IMR-90 (cell line): ENCODE data around the gene CD79B. TPM values are rescaled to one million over a fixed set of nuclear protein-coding genes. Genes with fewer than 3 reads are reported as not detected.

Experiments used
- ATAC-seq: fragments of 200-7000 bp; cut with Tn5 transposase; 2 replicates; pipeline ENCODE4 v1.9.1; 2020; ENCODE audit warnings: low read depth, mild to moderate bottlenecking, moderate library complexity
- BruUV-seq: library from RNA; stranded (reverse); fragments of 400-500 nt; replicated peaks from 2 replicates; lab custom pipeline; 2021; lab: Mats Ljungman, UMichigan
- CTCF ChIA-PET: fragments of 300-600 bp; formaldehyde crosslinking; extraction: SDS; loops from one replicate; lab custom pipeline; 2021; ENCODE audit warnings: antibody characterized with exemption; lab: Yijun Ruan, JAX
- POLR2A ChIA-PET: fragments of 300-600 bp; sonication (Branson Sonifier 250); formaldehyde crosslinking; loops from one replicate; lab custom pipeline; 2022; ENCODE audit warnings: antibody characterized with exemption; ENCODE audit not compliant: unreplicated experiment; lab: Charles Lee
- DNase-seq: peaks from one replicate; pipeline ENCODE4 v3.0.0; 2013
- H2AFZ ChIP-seq: replicated peaks from 2 replicates; pipeline ENCODE3; 2013; ENCODE audit warnings: low read length, mild to moderate bottlenecking; ENCODE audit not compliant: poor library complexity
- H2AK5ac ChIP-seq: 2 replicates; pipeline ENCODE4 v1.6.1; 2013; ENCODE audit warnings: low read depth, low read length, inconsistent platforms
- H2AK9ac ChIP-seq: replicated peaks from 2 replicates; pipeline ENCODE3; 2013; ENCODE audit warnings: mild to moderate bottlenecking, low read depth, low read length, moderate library complexity; ENCODE audit not compliant: poor library complexity
- H2BK120ac ChIP-seq: 2 replicates; pipeline ENCODE4 v1.6.1; 2013; ENCODE audit warnings: low read depth, low read length, inconsistent platforms
- H2BK15ac ChIP-seq: 3 replicates; pipeline ENCODE4 v1.6.1; 2013; ENCODE audit warnings: low read depth, low read length, inconsistent platforms
- H2BK20ac ChIP-seq: 2 replicates; pipeline ENCODE4 v1.6.1; 2013; ENCODE audit warnings: low read depth, mild to moderate bottlenecking, inconsistent platforms, low read length, moderate library complexity
- H2BK5ac ChIP-seq: 2 replicates; pipeline ENCODE4 v1.6.1; 2013; ENCODE audit warnings: mild to moderate bottlenecking, low read depth, low read length, inconsistent platforms; ENCODE audit not compliant: poor library complexity, severe bottlenecking
- H3K14ac ChIP-seq: replicated peaks from 2 replicates; pipeline ENCODE4 v1.6.1; 2013; ENCODE audit warnings: low read depth, low read length, inconsistent platforms
- H3K18ac ChIP-seq: 2 replicates; pipeline ENCODE4 v1.6.1; 2013; ENCODE audit warnings: low read depth, low read length, control low read depth
- H3K23ac ChIP-seq: 2 replicates; pipeline ENCODE4 v1.6.1; 2013; ENCODE audit warnings: low read depth, low read length, inconsistent platforms
- H3K27ac ChIP-seq: 2 replicates; pipeline ENCODE4 v1.5.1; 2013; ENCODE audit warnings: mild to moderate bottlenecking, control low read depth, low read length; ENCODE audit not compliant: insufficient read depth
- H3K27me3 ChIP-seq: 2 replicates; pipeline ENCODE4 v1.6.1; 2013; ENCODE audit warnings: low read length; ENCODE audit not compliant: control insufficient read depth, insufficient read depth
- H3K36me3 ChIP-seq: 2 replicates; pipeline ENCODE4 v1.6.1; 2013; ENCODE audit warnings: low read length, mixed read lengths; ENCODE audit not compliant: control insufficient read depth, insufficient read depth
- H3K4ac ChIP-seq: 2 replicates; pipeline ENCODE4 v1.6.1; 2013; ENCODE audit warnings: low read depth, low read length, inconsistent platforms
- H3K4me1 ChIP-seq: 2 replicates; pipeline ENCODE4 v1.6.1; 2013; ENCODE audit warnings: low read length, mixed read lengths; ENCODE audit not compliant: control insufficient read depth, insufficient read depth
- H3K4me2 ChIP-seq: 2 replicates; pipeline ENCODE4 v1.6.1; 2013; ENCODE audit warnings: low read depth, mild to moderate bottlenecking, control low read depth, low read length, moderate library complexity
- H3K4me3 ChIP-seq: 2 replicates; pipeline ENCODE4 v1.5.1; 2013; ENCODE audit warnings: low read depth, mild to moderate bottlenecking, control low read depth, low read length, moderate library complexity; ENCODE audit not compliant: insufficient read depth
- H3K56ac ChIP-seq: 2 replicates; pipeline ENCODE4 v1.6.1; 2013; ENCODE audit warnings: low read length, inconsistent platforms; ENCODE audit not compliant: insufficient read depth; ENCODE audit errors: extremely low read depth
- H3K79me1 ChIP-seq, 2 experiments: 2 replicates each; pipeline ENCODE4 v1.6.1; 2013; ENCODE audit warnings: low read length in 2 of 2, inconsistent platforms in 1 of 2, low read depth in 1 of 2
- H3K9ac ChIP-seq: 2 replicates; pipeline ENCODE4 v1.6.1; 2013; ENCODE audit warnings: low read depth, low read length, control low read depth
- H3K9me1 ChIP-seq: 2 replicates; pipeline ENCODE4 v1.6.1; 2013; ENCODE audit warnings: low read length, inconsistent platforms; ENCODE audit not compliant: insufficient read depth
- H3K9me3 ChIP-seq: 2 replicates; pipeline ENCODE4 v1.6.1; 2013; ENCODE audit warnings: low read length; ENCODE audit not compliant: control insufficient read depth, insufficient read depth
- H4K20me1 ChIP-seq: 2 replicates; pipeline ENCODE4 v1.6.1; 2013; ENCODE audit warnings: low read length, inconsistent platforms; ENCODE audit not compliant: insufficient read depth
- H4K5ac ChIP-seq: 2 replicates; pipeline ENCODE4 v1.6.1; 2013; ENCODE audit warnings: mild to moderate bottlenecking, low read depth, low read length, control low read depth
- H4K8ac ChIP-seq, 2 experiments: 2 replicates each; pipeline ENCODE4 v1.6.1; 2013; ENCODE audit warnings: low read depth in 2 of 2, low read length in 2 of 2, control low read depth in 1 of 2, inconsistent platforms in 1 of 2
- H4K91ac ChIP-seq: 2 replicates; pipeline ENCODE4 v1.6.1; 2013; ENCODE audit warnings: low read depth, low read length, inconsistent platforms; ENCODE audit not compliant: insufficient read depth
- BHLHE40 ChIP-seq: fragments of 150-350 bp; IDR thresholded peaks from 2 replicates; pipeline ENCODE4 v1.6.1; 2016; ENCODE audit warnings: mild to moderate bottlenecking, low read depth, low read length
- CEBPB ChIP-seq: IDR thresholded peaks from 2 replicates; pipeline ENCODE4 v1.6.1; 2012; ENCODE audit warnings: low read depth, low read length, improper control_type of control experiment
- CHD1 ChIP-seq: IDR thresholded peaks from 2 replicates; pipeline ENCODE4 v1.6.1; 2012; ENCODE audit warnings: low read depth, low read length, improper control_type of control experiment
- ELK1 ChIP-seq: fragments of 150-350 bp; IDR thresholded peaks from 2 replicates; pipeline ENCODE4 v1.6.1; 2016; ENCODE audit warnings: low read depth, mild to moderate bottlenecking, low read length, moderate library complexity, borderline replicate concordance
- MAFK ChIP-seq: IDR thresholded peaks from 2 replicates; pipeline ENCODE4 v1.6.1; 2012; ENCODE audit warnings: low read depth, low read length, improper control_type of control experiment
- MXI1 ChIP-seq: IDR thresholded peaks from 2 replicates; pipeline ENCODE4 v1.6.1; 2012; ENCODE audit warnings: low read depth, mild to moderate bottlenecking, low read length, moderate library complexity, borderline replicate concordance
- SMC3 ChIP-seq: fragments of 150-350 bp; IDR thresholded peaks from 2 replicates; pipeline ENCODE4 v1.6.1; 2016; ENCODE audit warnings: low read depth, mild to moderate bottlenecking, antibody characterized with exemption, low read length, moderate library complexity
- USF2 ChIP-seq: fragments of 150-350 bp; IDR thresholded peaks from 2 replicates; pipeline ENCODE4 v1.6.1; 2017; ENCODE audit warnings: mild to moderate bottlenecking, antibody characterized with exemption, low read length, low read depth
- WGBS, 2 experiments: methylation state at CpG; one replicate each; pipeline versions ENCODE4 v1.1.5 to v1.1.7; 2013; ENCODE audit warnings: missing lambda C conversion rate in 2 of 2; ENCODE audit not compliant: insufficient read length in 1 of 2; ENCODE audit errors: extremely low coverage in 2 of 2; 5-methylcytosine and 5-hydroxymethylcytosine counted together
- dilution Hi-C: fragments of 300-500 bp; cut with HindIII; formaldehyde crosslinking; loops from one replicate; pipeline ENCODE4 v1.14.3; 2018; ENCODE audit warnings: low sequenced_read_pairs; ENCODE audit not compliant: unreplicated experiment
- in situ Hi-C: fragments of 300-500 bp; cut with MboI; formaldehyde crosslinking; loops from 3 replicates; pipeline ENCODE4 v1.14.3; 2019; ENCODE audit warnings: low sequenced_read_pairs, inconsistent platforms, mixed read lengths
- intact Hi-C: fragments of 100-400 bp; cut with micrococcal nuclease; formaldehyde crosslinking; loops from 2 replicates; pipeline ENCODE4 v1.10.0; 2022
- polyA plus RNA-seq, 3 experiments: library from polyadenylated mRNA; depleted of rRNA; stranded (reverse); fragments of >200 nt; gene quantifications; 2 replicates each; pipeline ENCODE4 v1.2.3, GENCODE V29; 2012; ENCODE audit warnings: low replicate concordance in 1 of 3
- total RNA-seq: library from RNA; depleted of rRNA; stranded (reverse); fragments of >200 nt; gene quantifications from 2 replicates; pipeline ENCODE4 v1.2.3, GENCODE V29; 2012

The CD79B gene
- total and polyA plus RNA-seq, 2 of the 4 experiments (the other 2 are of a cell fraction), result not detected

- Histone ChIP-seq H3K18ac (no peak overlapping the region), H2BK20ac (no peak overlapping the region), H3K9ac (no peak overlapping the region), H3K4me2 (no peak overlapping the region), H3K27me3 (peaks cover 22% of the 10 kb centered on the region), H2BK5ac (no peak overlapping the region), H3K27ac (no peak overlapping the region), H3K79me1 (no peaks in the 10 kb centered on the region), H3K23ac (no peak overlapping the region), H3K14ac (no peak overlapping the region), H3K4ac (no peak overlapping the region), H2AK9ac (peak overlapping the region; percentile 19), H3K56ac (no peak overlapping the region), H3K4me1 (no peaks in the 10 kb centered on the region), H3K4me3 (no peak overlapping the region), H4K91ac (no peak overlapping the region), H4K8ac (no peak overlapping the region), H3K9me3 (no peaks in the 10 kb centered on the region), H3K36me3 (no peaks in the 10 kb centered on the region), H3K9me1 (no peaks in the 10 kb centered on the region), H2BK120ac (no peak overlapping the region), H4K5ac (no peak overlapping the region), H2AK5ac (no peak overlapping the region), H2AFZ (no peak overlapping the region), H4K20me1 (no peaks in the 10 kb centered on the region), H2BK15ac (no peak overlapping the region)
- POLR2A ChIA-PET, result no interaction called here
- CTCF ChIA-PET, result interaction anchor here (2.2 kb wide), 1 partner anchor 9 kb away, joined by 7 read pairs; no protein-coding TSS in a partner anchor
- no peak for ATAC-seq
- no TSS peak for BruUV-seq
- intact Hi-C loops (no loop called here), dilution Hi-C loops (no loop called here), in situ Hi-C loops (no loop called here)
- TF ChIP-seq CEBPB (no peak), CHD1 (no peak), BHLHE40 (no peak), MXI1 (no peak), USF2 (no peak), ELK1 (no peak), MAFK (no peak), SMC3 (no peak)
- no peak for DNase-seq
- 85% methylated on average over 11 of the region's 18 CpGs; no CpG with 5 or more reads in 1 of the 2 experiments for WGBS, 2 experiments
Measured at GRCh38 chr17:63947711-63948330, 15.7 kb upstream of the CD79B start.
